ENCODE results near the gene STXBP4. TPM values are rescaled to one million over a fixed set of nuclear protein-coding genes. Genes with fewer than 3 reads are reported as not detected.

The STXBP4 gene
- total RNA-seq, 1 experiment from 2014 or later, result 12.0 TPM

GRCh38 chr17:54974759-54975158 is 6.2 kb downstream of the STXBP4 start:
- CTCF ChIA-PET, result no interaction called here
- ATAC-seq, result no peak
- Mint-ChIP-seq H3K4me3 (no peak overlapping the region), H3K27ac (no peak overlapping the region), H3K36me3 (peaks cover 16% of the 10 kb centered on the region), H3K9me3 (peaks cover 21% of the 10 kb centered on the region), H3K27me3 (ENCODE audit: low read depth) (no peaks in the 10 kb centered on the region), H3K4me1 (no peaks in the 10 kb centered on the region)
- POLR2A ChIA-PET, result no interaction called here
- no peak for TF ChIP-seq FOXJ3 (CRISPR knock-in tag; IDR thresholded peaks at IDR 0.05; ENCODE audit: borderline replicate concordance)
- TF ChIP-seq ZNF232 (CRISPR knock-in tag; IDR thresholded peaks at IDR 0.05), result no peak
- no peak for TF ChIP-seq ZNF671 (CRISPR knock-in tag; IDR thresholded peaks at IDR 0.05)
- TF ChIP-seq, protein P1, sequence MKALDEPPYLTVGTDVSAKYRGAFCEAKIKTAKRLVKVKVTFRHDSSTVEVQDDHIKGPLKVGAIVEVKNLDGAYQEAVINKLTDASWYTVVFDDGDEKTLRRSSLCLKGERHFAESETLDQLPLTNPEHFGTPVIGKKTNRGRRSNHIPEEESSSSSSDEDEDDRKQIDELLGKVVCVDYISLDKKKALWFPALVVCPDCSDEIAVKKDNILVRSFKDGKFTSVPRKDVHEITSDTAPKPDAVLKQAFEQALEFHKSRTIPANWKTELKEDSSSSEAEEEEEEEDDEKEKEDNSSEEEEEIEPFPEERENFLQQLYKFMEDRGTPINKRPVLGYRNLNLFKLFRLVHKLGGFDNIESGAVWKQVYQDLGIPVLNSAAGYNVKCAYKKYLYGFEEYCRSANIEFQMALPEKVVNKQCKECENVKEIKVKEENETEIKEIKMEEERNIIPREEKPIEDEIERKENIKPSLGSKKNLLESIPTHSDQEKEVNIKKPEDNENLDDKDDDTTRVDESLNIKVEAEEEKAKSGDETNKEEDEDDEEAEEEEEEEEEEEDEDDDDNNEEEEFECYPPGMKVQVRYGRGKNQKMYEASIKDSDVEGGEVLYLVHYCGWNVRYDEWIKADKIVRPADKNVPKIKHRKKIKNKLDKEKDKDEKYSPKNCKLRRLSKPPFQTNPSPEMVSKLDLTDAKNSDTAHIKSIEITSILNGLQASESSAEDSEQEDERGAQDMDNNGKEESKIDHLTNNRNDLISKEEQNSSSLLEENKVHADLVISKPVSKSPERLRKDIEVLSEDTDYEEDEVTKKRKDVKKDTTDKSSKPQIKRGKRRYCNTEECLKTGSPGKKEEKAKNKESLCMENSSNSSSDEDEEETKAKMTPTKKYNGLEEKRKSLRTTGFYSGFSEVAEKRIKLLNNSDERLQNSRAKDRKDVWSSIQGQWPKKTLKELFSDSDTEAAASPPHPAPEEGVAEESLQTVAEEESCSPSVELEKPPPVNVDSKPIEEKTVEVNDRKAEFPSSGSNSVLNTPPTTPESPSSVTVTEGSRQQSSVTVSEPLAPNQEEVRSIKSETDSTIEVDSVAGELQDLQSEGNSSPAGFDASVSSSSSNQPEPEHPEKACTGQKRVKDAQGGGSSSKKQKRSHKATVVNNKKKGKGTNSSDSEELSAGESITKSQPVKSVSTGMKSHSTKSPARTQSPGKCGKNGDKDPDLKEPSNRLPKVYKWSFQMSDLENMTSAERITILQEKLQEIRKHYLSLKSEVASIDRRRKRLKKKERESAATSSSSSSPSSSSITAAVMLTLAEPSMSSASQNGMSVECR (CRISPR knock-in tag; IDR thresholded peaks at IDR 0.05; ENCODE audit: borderline replicate concordance), result no peak
- no peak for TF ChIP-seq RORB (CRISPR knock-in tag; IDR thresholded peaks at IDR 0.05)
- no peak for TF ChIP-seq ELF4 (CRISPR knock-in tag; IDR thresholded peaks at IDR 0.05; ENCODE audit: low read depth)
- TF ChIP-seq GABPB1 (CRISPR knock-in tag; IDR thresholded peaks at IDR 0.05), result no peak
- no peak for TF ChIP-seq ZNF138 (CRISPR knock-in tag; conservative IDR thresholded peaks at IDR 0.05)
- TF ChIP-seq, protein P2, sequence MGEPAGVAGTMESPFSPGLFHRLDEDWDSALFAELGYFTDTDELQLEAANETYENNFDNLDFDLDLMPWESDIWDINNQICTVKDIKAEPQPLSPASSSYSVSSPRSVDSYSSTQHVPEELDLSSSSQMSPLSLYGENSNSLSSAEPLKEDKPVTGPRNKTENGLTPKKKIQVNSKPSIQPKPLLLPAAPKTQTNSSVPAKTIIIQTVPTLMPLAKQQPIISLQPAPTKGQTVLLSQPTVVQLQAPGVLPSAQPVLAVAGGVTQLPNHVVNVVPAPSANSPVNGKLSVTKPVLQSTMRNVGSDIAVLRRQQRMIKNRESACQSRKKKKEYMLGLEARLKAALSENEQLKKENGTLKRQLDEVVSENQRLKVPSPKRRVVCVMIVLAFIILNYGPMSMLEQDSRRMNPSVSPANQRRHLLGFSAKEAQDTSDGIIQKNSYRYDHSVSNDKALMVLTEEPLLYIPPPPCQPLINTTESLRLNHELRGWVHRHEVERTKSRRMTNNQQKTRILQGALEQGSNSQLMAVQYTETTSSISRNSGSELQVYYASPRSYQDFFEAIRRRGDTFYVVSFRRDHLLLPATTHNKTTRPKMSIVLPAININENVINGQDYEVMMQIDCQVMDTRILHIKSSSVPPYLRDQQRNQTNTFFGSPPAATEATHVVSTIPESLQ (CRISPR knock-in tag; IDR thresholded peaks at IDR 0.05), result no peak
- no peak for TF ChIP-seq ZNF396 (CRISPR knock-in tag; IDR thresholded peaks at IDR 0.05; ENCODE audit: borderline replicate concordance)
- DNase-seq (ENCODE audit: low spot score), result no peak

DNA sequence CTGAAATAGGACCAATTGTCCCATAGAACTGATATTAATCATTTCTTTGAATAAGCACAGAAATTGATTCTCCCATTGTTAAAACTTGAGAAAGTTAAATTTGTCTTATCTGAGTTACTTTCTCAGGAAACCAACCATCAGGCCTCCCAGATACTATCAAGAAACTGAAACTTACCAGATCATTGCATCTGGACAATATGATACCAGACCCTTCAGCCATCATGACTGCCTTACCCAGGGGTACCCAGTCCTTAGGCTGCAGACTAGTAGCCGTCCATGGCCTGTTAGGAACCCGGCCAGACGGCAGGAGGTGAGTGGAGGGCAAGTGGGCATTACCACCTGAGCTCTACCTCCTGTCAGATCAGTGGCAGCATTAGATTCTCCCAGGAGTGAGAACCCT is 7.8 kb downstream of the STXBP4 start:
- H3K4me1 Mint-ChIP-seq, result no peaks in the 10 kb centered on the region
- H3K9me3 Mint-ChIP-seq, result peaks cover 32% of the 10 kb centered on the region
- DNase-seq (ENCODE audit: low spot score) (no peak), ATAC-seq (no peak)
- H3K4me3 Mint-ChIP-seq, result no peak overlapping the region
- POLR2A ChIA-PET, result no interaction called here
- TF ChIP-seq ZNF671 (CRISPR knock-in tag; IDR thresholded peaks at IDR 0.05), result no peak
- no peak for TF ChIP-seq SMAD3 (CRISPR knock-in tag; IDR thresholded peaks at IDR 0.05; ENCODE audit: borderline replicate concordance)
- no peak for TF ChIP-seq IRF2 (CRISPR knock-in tag; IDR thresholded peaks at IDR 0.05; ENCODE audit: borderline replicate concordance, low read depth)
- H3K27me3 Mint-ChIP-seq (ENCODE audit: low read depth), result no peaks in the 10 kb centered on the region
- CTCF ChIA-PET, result no interaction called here
- H3K36me3 Mint-ChIP-seq, result peaks cover 26% of the 10 kb centered on the region
- H3K27ac Mint-ChIP-seq, result no peak overlapping the region

GRCh38 chr17:54977744-54978143 is 9.2 kb downstream of the STXBP4 start:
- no peak overlapping the region for H3K27ac Mint-ChIP-seq
- POLR2A ChIA-PET, result no interaction called here
- no peaks in the 10 kb centered on the region for H3K27me3 Mint-ChIP-seq (ENCODE audit: low read depth)
- DNase-seq (ENCODE audit: low spot score) (no peak), ATAC-seq (no peak)
- CTCF ChIA-PET, result no interaction called here
- H3K4me3 Mint-ChIP-seq, result no peak overlapping the region
- H3K9me3 Mint-ChIP-seq, result peaks cover 32% of the 10 kb centered on the region
- TF ChIP-seq, protein P3, sequence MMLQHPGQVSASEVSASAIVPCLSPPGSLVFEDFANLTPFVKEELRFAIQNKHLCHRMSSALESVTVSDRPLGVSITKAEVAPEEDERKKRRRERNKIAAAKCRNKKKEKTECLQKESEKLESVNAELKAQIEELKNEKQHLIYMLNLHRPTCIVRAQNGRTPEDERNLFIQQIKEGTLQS (CRISPR knock-in tag; conservative IDR thresholded peaks at IDR 0.05), result no peak
- peaks cover 26% of the 10 kb centered on the region for H3K36me3 Mint-ChIP-seq
- H3K4me1 Mint-ChIP-seq, result no peaks in the 10 kb centered on the region

- ATAC-seq, result no peak
- no peak overlapping the region for H3K27ac Mint-ChIP-seq
- TF ChIP-seq CREM (CRISPR knock-in tag; IDR thresholded peaks at IDR 0.05), result no peak
- no peak for TF ChIP-seq NR2C2 (CRISPR knock-in tag; IDR thresholded peaks at IDR 0.05)
- no peak for TF ChIP-seq SOX15 (CRISPR knock-in tag; IDR thresholded peaks at IDR 0.05)
- no peak for TF ChIP-seq NFYB (CRISPR knock-in tag; conservative IDR thresholded peaks at IDR 0.05; ENCODE audit: low read depth)
- no peak for TF ChIP-seq CBFB (CRISPR knock-in tag; IDR thresholded peaks at IDR 0.05; ENCODE audit: low read depth)
- no peak for TF ChIP-seq ATF1 (CRISPR knock-in tag; IDR thresholded peaks at IDR 0.05)
- no peak for TF ChIP-seq HMGA2 (CRISPR knock-in tag; IDR thresholded peaks at IDR 0.05)
- no peak for TF ChIP-seq ERG (CRISPR knock-in tag; IDR thresholded peaks at IDR 0.05)
- TF ChIP-seq ZNF416 (CRISPR knock-in tag; IDR thresholded peaks at IDR 0.05), result no peak
- no peak for TF ChIP-seq ZNF138 (CRISPR knock-in tag; conservative IDR thresholded peaks at IDR 0.05)
- TF ChIP-seq ZNF317 (CRISPR knock-in tag; IDR thresholded peaks at IDR 0.05; ENCODE audit: borderline replicate concordance, low read depth), result no peak
- TF ChIP-seq OVOL2 (CRISPR knock-in tag; IDR thresholded peaks at IDR 0.05; ENCODE audit: borderline replicate concordance), result no peak
- no peak for TF ChIP-seq NFATC4 (CRISPR knock-in tag; IDR thresholded peaks at IDR 0.05)
- TF ChIP-seq IRF2 (CRISPR knock-in tag; IDR thresholded peaks at IDR 0.05; ENCODE audit: borderline replicate concordance, low read depth), result no peak
Measured at GRCh38 chr17:54979657-54980056, 11.1 kb downstream of the STXBP4 start.

More at GRCh38 chr17:54979657-54980056, 11.1 kb downstream of the STXBP4 start:
- POLR2A ChIA-PET, result no interaction called here
- Mint-ChIP-seq H3K9me3 (peaks cover 32% of the 10 kb centered on the region), H3K4me3 (no peak overlapping the region), H3K36me3 (peaks cover 26% of the 10 kb centered on the region), H3K27me3 (ENCODE audit: low read depth) (no peaks in the 10 kb centered on the region), H3K4me1 (no peaks in the 10 kb centered on the region)
- CTCF ChIA-PET, result interaction anchor here (1.2 kb wide), 1 partner anchor 14 kb away, joined by 4 read pairs; no protein-coding TSS in a partner anchor
- DNase-seq (ENCODE audit: low spot score), result no peak

All from WTC11 (cell line).